ENCODE results near the gene STKLD1.

GRCh38 chr9:133377721-133378216 lies 1.6 kb downstream of the STKLD1 start:
- TF ChIP-seq POLR2A (IDR thresholded peaks at IDR 0.05) (no peak), CTCF (IDR thresholded peaks at IDR 0.05) (no peak)
